Stimulated activated CD4-positive, alpha-beta T cell treated with anti-CD3 and anti-CD28 coated beads, Interleukin-4, amount 100 ng/mL, for 24 hours (primary cell): ENCODE data around the gene CREM.

Source experiments
- DNase-seq: peaks from one replicate; pipeline ENCODE4 v3.0.0-alpha.2; 2020

Gene CREM

DNA sequence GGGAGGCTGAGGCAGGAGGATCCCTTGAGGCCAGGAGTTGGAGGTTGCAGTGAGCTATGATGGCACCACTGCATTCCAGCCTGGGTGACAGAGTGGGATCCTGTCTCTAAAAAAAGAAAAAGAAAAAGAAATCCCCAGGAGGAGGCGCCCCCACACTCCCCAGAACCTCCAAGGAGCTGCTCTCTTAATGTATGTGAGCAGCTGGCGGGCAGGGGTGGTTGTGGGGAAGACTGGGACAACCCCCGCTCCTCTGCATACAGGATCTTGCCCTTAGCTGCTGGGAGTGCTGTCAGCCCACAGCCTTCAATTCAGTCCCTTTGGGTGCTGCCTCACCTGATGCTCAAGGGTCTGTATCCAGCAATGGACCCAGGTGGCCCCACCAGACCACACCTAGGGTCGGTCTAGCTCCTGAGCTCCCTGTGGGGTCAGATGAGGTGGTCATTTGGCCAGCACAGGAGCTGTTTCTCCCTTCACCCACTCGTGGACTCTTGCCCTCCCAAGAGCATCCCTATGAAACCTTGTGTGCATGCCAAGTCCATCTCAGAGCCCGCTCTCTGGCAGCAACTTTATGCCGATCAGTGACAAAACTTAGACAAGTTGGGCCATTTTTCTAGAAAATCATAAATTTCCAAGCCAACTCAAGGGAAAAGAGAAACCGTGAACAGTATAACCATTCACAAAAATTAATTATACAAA lies 97.5 kb downstream of the CREM start:
- DNase-seq = no peak

DNA sequence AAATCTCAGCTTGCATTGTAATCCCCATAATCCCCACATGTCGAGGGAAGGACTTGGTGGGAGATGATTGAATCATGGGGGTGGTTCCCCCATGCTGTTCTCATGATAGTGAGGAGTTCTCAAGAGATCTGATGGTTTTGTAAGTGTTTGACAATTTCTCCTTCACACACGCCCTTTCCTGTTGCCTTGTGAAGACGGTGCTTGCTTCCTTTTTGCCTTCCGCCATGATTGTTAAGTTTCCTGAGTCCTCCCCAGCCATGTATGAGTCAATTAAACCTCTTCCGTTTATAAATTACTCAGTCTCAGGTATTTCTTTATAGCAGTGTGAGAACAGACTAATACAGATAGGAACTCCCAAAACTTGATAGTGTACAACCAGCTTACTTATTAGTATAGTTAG lies 98.6 kb downstream of the CREM start:
- DNase-seq = no peak

DNA sequence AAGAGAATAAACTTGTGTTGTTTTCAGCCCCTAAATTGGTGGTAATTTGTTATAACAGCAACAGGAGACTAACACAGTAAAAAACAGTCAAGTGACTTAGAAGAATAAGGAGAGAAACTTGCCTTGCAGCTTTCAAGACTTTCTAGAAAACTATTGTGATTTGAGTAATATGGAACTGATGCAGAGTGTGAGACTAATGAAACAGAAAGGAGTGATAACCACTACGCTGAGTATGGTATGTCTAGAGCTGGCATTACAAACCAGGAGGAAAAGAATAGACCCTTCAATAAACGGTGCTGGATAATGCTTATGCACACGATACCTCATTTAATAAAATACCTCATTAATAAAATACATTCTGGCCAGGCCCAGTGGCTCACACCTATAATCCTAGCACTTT lies 99.9 kb downstream of the CREM start:
- no peak for DNase-seq

DNA sequence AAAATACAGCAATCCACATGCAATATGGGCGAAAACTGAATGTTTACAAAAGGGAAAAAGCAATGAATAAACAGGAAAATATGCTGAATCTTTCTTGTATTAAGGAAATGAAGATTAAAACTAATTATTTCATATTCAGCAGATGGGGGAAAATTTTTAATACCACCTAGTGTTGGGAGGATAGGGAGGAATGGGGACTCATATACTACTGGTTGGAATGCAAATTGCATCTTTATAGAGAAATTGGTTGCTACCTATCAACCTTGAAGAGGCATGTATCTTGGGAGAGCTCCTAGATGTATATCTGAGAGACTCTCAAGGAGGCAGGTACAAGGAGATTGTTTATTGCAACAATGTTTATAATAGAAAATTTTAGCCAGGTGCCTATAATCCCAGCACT lies 101.4 kb downstream of the CREM start:
- no peak for DNase-seq

GRCh38 chr10:35231646-35232045 lies 105.0 kb downstream of the CREM start:
- no peak for DNase-seq

DNA sequence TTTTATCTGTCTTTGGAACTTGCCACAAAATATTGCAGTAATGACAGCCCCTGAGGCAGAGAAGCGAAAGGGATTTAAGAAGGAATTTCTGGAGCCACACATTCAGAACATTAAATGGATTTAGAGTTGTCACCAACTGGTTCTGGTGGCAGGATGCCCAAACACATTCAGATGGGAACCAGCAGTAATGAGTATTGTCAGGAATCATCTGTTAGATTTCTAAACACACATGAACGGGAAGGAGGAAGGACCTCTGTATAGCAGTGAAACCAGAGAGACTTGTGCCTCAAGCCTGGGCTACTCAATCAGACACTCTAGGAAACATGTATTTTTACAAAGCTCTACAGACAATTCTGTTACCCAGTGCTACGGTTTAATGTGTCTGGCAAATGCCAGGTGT lies 105.9 kb downstream of the CREM start:
- DNase-seq = no peak

- no peak for DNase-seq
Measured at GRCh38 chr10:35234073-35234472, 107.4 kb downstream of the CREM start.

DNA sequence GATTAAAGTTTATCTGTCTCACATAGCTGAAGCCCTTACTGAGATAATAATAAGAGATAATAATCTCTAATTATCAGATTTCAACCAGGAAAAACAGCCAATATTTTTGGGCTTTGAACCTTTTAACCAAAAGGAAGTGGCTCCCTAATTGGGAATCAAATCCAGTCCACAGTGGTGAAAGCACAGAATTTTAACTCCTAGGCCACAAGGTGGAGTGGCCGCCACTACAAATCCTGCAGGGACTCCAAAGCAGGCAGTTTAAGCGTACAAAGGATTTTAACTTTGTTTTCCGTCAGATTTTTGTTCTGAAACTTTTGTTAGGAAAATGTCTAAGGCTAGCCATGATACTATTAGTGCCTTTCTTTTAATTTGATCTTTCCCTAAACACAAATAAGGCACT lies 110.1 kb downstream of the CREM start:
- no peak for DNase-seq

GRCh38 chr10:35237766-35238512 lies 111.3 kb downstream of the CREM start:
- DNase-seq = no peak

DNA sequence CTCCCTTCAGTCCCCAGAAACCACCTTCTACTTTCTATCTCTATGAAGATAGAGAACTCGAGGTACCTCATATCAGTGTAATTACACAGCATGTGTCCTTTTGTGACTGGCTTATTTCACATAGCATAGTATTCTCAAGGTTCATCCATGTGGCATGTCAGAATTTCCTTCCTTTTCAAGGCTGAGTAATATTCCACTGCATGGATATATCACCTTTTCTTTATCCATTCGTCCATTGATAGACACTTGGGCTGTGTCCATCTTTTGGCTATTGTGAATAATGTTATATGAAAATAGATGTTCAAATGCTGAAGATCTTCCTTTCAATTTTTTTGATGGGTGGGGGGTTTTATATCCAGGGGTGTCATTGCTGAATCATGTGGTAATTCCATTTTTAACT lies 117.9 kb downstream of the CREM start:
- DNase-seq = no peak

DNA sequence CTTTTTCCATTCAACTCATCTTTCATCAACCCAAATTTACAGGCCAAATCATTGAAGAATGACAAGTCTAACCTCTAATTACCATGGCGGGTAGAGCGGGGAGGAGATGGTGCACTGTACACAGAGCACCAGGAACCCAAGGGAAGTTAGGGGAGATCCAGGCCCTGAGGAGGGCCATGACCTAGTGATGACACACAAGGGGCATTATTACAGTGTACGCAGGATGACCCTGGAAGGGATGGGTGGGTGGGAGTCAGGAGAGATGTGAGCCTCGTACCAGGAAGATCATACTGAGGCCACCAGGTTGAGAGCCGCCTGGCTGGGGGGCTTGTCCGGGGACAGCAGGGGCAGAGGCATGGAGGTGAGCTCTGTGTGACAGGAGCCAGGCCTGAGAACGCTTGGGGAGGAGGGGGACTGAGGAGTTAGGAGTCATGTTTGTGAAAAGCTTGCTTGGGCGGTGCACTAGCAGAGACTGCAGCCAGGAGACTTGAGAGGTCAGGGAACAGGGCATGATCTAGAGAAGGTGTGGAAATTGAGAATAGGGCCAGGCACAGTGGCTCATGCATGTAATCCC lies 120.2 kb downstream of the CREM start:
- no peak for DNase-seq

GRCh38 chr10:35251373-35252100 lies 124.9 kb downstream of the CREM start:
- no peak for DNase-seq

DNA sequence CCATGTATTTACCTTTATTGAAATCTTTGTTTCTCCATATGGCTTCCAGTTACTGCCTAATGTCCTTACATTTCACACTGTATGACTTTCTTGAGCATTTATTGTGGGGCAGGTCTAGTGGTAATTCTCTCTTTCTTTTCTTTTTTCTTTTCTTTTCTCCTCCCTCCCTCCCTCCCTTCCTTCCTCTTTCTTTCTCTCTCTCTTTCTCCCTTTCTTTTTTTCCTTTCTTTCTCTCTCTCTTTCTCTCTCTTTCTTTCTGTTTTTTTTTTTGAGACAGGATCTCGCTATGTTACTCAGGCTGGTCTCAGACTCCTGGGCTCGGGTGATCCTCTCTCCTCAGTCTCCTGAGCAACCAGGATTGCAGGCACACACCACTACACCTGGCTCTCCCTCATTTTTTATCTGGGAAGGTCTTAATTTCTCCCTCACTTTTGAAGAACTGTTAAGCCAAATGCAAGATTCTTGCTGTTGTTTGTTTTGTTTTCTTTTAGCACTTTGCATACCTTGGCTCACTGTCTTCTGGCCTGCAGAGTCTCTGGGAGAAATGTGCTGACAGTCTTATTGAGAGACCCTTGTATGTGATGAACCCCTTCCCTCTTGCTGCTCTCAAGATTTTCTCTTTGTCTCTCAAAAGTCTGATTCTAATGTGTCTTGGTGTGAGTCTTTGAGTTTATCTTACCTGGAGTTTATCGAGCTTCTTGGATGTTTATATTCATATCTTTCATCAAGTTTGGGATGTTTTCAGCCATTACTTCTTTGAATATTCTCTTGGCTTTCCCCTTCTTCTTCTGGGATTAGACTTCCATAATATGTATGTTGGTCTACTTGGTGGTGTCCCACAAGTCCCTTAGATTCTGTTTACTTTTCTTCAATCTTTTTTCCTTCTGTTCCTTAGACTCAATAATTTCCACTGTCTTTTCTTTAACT lies 130.7 kb downstream of the CREM start:
- DNase-seq = no peak

- DNase-seq = no peak
Measured at GRCh38 chr10:35259769-35260397, 133.2 kb downstream of the CREM start.

DNA sequence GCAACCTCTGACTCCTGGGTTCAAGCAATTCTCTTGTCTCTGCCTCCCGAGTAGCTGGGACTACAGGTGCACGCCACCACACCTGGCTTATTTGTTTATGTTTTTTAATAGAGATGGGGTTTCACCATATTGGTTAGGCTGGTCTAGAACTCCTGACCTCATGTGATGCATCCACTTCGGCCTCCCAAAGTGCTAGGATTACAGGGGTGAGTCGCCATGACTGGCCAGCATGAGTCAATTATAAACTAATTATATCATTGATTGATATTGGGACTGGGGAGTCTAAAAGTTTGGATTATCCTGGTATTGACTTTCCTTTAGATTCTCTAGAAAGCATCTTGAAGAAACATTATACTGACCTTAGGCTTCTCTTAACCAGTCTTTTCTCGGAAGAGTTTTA lies 135.8 kb downstream of the CREM start:
- DNase-seq = no peak
